Vagina (tissue), 2 donors: Measurements from ENCODE around the gene ITGAV.

Source experiments
- POLR2A ChIP-seq, 2 donors: fragments of 450-650 bp; IDR thresholded peaks; one replicate each; pipeline ENCODE4 v1.6.1; 2017; ENCODE audit warnings: antibody characterized with exemption in 2 of 2, mild to moderate bottlenecking in 2 of 2, moderate library complexity in 2 of 2
- POLR2AphosphoS5 ChIP-seq, 2 donors: sonication (generic); formaldehyde crosslinking; IDR thresholded peaks; one replicate each; pipeline ENCODE4 v1.9.0; 2017; ENCODE audit warnings: antibody characterized with exemption in 2 of 2, mild to moderate bottlenecking in 2 of 2, low read depth in 1 of 2; ENCODE audit not compliant: insufficient read depth in 1 of 2
- TF ChIP-seq, protein P1 (sequence below), 3 experiments: fragments of 450-650 bp in 2 of 3; fragments of 200-600 bp in 1 of 3; sonication (generic) in 1 of 3; IDR thresholded peaks; one replicate each; pipeline ENCODE4 v1.5.1; 2017 to 2019; ENCODE audit warnings: antibody characterized with exemption in 3 of 3, mild to moderate bottlenecking in 2 of 3, moderate library complexity in 2 of 3

DNA sequence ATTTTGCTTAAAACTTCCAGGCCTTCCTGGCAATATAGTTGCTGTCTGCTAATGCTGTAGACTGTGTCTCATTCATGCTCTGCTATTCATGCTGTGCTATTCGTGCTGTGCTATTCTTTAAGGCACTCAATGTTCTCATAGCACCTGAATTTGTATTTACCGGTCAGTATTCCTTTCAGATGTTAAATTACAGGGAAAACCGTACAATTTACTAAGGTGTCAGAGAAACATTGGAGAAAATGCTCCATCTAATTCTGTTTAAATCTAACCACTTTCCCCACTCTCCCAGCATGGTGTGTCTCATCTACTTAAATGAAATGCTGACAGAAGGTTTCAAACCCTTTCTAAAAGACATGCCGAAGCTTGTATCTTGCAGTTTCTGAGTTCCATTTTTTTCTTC is 129.0 kb downstream of the ITGAV start:
- no peak for TF ChIP-seq POLR2A (IDR thresholded peaks at IDR 0.05)
- TF ChIP-seq, protein P1, sequence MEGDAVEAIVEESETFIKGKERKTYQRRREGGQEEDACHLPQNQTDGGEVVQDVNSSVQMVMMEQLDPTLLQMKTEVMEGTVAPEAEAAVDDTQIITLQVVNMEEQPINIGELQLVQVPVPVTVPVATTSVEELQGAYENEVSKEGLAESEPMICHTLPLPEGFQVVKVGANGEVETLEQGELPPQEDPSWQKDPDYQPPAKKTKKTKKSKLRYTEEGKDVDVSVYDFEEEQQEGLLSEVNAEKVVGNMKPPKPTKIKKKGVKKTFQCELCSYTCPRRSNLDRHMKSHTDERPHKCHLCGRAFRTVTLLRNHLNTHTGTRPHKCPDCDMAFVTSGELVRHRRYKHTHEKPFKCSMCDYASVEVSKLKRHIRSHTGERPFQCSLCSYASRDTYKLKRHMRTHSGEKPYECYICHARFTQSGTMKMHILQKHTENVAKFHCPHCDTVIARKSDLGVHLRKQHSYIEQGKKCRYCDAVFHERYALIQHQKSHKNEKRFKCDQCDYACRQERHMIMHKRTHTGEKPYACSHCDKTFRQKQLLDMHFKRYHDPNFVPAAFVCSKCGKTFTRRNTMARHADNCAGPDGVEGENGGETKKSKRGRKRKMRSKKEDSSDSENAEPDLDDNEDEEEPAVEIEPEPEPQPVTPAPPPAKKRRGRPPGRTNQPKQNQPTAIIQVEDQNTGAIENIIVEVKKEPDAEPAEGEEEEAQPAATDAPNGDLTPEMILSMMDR (IDR thresholded peaks at IDR 0.05), result no peak
- no peak for TF ChIP-seq POLR2AphosphoS5 (IDR thresholded peaks at IDR 0.05; ENCODE audit: insufficient read depth in 1 of 2, low read depth in 1 of 2)
